ENCODE data around the gene DSC2.
A peak's percentile ranks its signal among the peaks of the same experiment; 100 is the strongest.

DSC2 gene

DNA sequence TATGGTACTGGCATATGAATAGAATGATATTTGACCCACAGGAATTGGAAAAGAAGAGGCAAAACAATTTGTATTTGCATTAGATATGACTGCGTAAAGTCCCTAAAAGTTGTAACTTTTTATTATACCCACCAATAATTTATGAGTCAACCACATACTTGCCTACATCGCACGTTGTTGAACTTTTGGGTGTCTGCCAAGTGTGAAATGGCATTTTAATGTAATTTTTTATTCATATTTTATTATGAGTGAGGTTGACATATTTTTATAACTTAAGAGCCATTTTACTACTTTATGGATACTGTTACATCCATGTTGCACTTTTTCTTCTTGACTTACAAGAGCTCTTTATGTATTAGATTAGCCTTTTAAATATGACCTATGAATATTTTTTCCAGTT lies 4.6 kb downstream of the DSC2 start:
- DNase-seq = no peak

DNA sequence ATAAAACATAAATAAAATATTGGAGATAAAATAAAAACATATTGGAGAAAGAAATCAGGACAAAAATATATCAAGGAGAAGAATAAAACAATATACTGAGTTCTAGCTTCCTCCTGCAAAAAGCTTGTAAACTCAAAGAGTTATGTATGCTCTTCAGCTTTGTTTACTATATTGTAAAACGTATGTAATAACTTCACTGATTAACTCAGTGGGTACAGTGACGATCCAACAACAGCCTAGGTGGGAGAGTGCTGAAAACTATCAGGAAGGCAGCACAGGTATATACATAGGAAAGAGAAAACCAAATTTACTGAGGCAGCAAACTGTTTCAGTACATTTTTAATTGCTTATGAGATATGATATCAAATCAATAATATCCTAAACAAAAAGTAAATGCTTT lies 8.3 kb downstream of the DSC2 start:
- DNase-seq = no peak

DNA sequence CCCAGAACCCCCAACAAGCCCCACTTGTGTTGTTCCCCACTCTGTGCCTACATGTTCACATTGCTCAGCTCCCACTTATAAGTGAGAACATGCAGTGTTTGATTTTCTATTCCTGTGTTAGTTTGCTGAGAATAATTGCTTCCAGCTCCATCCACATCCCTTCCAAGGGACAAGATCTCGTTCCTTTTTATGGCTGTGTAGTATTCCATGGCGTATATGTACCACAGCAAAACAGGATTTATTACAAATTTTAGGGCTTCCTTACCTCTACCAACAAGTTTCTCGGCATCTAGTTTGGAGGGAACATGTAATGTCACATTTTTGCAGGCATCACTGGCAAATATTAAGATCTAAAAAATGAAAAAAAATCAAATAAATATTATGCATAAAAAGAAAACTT lies 8.9 kb downstream of the DSC2 start:
- DNase-seq = no peak

DNA sequence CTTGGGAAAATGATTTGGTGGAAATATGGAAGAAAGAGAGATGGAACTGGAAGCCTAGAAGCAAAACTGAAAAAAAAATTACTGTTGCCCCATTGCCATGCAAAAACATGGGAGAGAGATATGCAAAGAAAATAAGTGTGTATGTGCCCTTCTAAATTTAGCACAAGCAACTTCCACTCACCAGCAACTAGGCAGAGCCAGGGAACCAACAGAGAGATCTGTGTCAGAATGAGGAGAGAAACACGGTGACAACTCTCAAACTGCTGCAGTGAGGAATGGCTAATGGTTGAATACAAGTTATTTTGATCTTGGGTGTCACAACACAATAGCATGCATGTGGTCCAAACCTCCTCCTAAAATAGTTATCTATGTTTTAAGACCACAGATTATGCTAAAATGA lies 10.9 kb downstream of the DSC2 start:
- no peak for DNase-seq

DNA sequence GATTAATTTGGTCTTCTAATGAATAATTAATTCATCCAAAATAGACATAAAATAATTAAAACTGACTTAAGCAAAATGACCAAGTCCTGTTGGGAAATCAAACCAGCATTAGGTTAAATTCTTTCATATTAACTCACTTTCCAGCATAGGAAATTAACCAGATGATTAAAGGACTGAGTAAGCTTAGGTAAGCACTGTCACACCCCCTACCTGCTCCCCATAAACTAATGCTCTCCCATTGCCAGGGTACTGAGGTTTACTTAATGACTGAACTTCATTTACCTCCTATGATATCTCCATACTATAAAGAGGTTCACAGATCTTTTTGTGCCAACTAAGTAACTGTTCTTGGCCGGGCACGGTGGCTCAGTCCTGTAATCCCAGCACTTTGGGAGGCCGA lies 13.7 kb downstream of the DSC2 start:
- DNase-seq = no peak

DNA sequence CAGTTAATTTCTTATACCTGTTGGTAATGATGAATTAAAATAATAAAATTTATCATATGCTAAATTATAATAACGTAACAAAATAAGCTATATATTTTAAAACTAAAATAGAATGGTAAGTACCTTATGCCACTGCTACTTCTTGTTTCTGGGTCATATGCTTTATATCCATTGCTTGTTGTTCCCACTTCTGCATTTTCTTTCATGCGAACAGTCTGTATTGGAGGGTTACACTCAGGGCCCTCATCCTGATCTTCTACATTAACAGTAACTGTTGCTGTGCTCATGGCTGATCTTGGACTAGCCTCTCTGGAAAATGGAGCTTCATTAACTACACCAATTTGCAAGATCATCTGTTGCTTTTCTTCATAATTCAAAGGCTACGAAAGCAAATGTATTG lies 22.2 kb downstream of the DSC2 start:
- no peak for DNase-seq

DNA sequence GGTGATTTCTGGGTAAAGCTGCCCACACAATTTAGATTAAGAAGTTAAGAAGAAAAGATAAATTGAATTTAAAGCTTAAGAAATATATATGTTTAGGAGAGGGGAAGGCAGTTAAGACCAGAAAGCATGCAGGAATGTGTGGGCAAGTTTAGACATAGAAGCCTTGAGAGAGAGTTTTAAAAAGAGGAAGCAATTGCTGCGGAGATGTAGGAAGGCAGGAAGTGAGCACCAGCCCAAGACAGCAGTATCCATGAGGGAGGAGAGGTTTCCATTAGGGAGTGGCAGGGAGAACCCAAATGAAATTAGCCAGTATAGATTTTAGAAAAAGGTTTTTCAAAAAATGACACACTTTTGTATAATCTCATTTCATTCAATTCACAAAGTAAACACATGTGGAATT lies 24.3 kb downstream of the DSC2 start:
- DNase-seq = peak in 1 of 2 experiments; percentile 22

DNA sequence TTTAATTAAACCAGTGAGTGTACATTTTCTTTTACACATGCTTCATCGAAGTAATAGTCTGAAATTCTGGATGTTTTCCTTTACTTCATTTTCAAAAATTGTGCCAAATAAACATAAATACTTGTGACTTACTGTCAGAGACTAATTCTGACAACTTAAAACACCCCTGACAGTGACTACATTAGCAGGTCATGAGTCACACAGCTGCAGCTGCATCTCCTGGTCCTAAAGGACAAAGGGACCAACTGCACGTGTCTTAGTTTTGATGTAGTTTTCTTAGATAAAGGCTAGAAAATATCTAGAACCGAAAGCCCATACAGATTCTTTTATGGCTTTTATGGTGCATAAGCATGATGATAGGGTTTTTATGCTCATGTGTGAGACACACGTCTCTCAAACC lies 30.0 kb downstream of the DSC2 start:
- DNase-seq = no peak

DNA sequence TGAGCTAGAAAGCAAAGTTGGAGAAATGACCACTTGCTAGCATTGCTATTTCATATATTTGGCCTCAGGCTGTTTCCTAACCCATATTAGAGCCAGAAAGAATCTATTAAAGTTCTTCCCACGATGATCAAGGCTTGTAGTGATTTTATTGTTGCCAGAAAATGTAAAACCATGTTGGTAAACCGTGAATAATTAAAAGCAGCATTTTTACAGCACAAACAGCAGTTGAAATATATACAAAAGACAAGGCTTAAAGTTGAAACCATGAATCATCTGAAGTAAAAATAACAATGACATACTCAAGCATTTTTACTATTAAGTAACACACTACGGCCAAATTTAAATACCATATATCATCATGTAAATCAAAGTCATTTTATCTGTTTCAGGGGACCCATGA lies 32.0 kb downstream of the DSC2 start:
- DNase-seq = no peak

DNA sequence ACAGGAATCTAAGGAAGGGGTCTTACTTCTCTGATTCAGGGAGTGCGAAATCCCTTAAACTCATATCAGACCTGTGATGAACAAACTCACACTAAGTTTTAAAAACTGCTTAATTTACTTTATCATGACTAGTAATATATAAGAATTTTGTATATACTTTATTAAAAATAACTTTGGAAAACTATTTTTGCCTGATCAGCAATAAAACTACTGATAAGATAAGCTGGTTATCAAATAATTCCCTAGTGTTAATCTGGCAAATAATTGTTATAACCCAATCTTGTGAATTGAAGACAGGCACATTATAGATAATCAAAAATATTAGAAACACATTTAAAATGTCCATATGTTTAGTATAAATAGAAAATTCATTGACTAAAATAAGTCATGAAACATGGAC lies 36.0 kb downstream of the DSC2 start:
- no peak for DNase-seq

DNA sequence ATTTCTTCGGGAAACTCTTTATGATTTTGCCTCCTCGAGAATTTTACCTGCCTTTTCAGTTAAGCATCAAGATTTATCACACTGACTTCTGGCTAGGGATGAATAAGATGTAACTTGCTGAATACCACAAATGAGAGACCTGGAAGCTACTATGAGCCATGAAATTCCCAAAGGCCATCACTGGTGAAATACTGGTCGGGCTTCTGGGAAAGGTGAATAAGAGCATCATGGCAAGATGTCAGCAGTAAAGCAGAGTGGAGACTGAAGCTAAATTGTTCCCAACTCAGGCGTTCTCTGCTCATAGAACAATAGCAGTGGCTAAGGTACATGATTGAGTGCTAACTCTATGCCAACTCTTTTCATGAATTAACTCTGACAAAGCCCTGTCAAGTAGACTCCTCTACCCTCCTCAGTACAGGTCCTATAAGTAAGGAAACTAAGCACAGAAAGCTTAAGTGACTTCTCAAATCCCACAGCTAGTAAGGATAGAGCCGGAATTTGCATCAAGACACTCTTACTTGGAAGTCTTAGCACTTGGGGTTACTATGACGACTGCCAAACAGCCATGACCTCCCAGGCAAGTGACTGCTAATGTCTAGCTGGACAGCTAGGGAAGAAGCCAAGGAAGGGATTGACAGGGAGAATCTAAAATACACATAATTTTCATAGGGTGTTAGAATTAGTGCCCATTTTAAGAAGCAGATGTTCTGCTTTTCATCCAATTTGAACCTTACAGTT lies 37.0 kb downstream of the DSC2 start:
- DNase-seq = no peak

DNA sequence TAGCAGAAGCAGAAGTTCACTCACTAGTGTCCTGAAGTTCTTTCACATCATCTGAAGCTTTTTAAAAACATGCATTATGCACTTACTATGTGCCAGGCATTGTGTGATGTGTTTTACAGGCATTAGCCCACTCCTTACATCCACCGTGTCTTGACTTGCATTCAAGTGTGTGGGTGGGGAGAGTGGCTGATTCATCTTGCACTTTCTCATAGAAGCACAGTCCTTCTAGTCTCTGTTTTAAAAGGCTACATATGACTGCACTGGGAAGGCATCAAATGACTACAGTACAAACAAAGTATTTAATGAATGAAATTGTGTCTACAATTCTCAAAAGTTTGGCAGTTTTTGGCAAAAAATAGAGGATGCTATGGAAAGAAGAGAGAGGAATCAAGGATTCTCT lies 38.1 kb downstream of the DSC2 start:
- no peak for DNase-seq

DNA sequence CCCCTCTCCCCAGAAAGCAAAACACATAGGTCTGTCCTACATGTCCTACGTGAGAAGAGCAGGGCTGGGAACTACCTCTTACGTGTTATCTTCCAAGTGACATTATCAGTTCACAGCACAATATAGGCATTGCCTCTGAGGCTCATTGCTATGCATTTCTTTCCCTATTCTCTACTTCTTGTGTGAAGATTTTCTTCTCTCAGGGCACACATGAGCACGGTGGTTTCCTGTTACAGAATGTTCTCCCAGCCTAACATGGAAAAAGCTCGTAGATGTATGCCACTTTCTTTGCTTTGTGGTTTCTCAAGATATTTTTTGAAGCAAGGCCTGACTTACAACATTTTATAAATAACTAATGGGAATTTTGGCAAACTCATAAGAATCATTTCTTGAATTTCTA lies 40.3 kb downstream of the DSC2 start:
- DNase-seq = no peak

DNA sequence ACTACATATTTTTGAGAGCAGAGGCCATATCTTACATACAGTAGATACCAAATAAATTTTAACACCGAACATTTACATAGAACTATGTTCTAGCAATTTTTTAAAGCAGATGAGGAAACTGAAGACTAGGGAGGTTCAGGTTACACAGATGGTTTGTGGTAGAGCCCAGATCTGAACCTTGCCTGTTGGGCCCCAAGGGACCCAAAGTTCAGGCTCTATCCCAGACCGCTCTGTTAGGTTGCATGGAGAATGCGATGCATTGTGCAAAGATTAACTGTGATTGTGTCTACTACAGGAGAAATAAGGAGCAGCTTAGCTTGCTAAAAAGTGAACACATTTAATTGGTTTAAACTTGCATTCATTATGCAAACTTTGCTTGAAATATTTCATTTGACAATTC lies 43.3 kb downstream of the DSC2 start:
- no peak for DNase-seq

DNA sequence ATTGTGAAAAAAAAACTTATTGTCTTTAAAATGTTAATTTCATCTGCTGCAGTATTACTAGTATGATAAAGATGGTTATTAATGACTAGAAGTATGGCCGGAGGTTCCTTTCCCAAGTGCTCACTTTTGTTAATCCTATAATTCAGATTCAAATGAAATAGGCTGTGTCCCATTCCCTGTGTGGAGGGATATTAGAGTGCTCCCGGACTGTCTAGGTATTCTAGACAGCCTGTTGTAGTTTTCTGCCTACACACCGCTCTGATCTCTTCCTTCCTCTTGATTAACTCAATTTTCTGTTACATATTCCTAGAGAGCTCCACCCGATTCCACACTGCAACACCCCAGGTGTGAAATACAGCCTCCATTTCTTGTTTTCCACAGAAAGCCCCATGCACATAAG lies 44.3 kb downstream of the DSC2 start:
- no peak for DNase-seq

DNA sequence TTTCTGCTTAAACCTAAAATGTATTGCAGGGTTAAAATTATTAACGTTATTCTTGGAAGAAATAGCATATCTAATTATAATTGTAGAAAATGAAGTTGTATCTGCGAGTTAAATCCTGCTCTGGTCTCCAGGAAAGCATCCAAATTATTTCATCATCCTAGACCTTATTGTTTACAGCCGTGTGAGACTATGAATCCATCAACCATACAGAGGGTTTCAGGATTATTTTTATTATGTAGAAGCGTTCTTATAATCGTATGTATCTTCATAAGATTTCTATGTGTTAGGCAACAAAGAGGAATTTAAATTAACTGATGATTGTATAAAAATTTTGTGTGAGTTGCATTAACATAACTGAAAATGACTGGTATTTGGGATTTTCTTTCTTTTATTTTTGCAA lies 45.2 kb downstream of the DSC2 start:
- no peak for DNase-seq

DNA sequence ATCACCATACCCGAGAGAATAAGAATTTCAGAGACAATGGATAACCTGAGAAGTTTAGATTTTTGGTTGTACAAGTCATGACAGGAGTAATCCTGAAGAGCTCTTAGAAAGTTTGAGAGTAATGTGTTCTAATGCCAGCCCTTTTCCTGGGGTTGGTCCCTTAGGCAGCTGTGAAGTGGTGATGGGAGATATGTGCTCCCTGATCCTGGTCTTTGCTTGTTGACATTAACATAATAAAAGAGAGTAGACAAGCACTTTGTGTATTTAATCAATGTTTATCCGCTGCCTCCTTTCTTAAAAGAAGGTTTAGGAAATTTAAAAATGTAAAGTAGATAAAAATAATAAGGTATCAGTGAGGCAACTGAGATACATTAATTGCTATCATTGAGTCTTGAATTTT lies 45.9 kb downstream of the DSC2 start:
- no peak for DNase-seq

DNA sequence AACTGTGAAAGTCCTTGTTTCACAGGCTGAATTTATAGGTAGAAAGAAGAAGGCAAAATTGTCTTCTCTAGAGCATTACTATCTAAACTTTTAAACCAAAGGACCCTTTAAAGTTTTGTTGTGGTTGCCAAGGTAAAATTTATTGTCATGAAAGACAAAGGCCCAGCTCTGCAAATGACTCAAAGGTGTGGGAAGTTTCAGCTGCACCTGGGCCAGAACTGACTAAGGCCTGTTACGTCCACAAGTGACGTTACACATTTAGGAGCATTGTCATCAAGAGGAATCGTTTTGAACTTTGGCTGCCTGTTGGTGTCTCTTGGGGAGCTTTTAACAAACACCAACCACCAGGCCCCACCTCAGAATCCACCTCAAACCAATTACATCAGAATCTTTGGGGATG lies 51.6 kb downstream of the DSC2 start:
- DNase-seq = no peak

DNA sequence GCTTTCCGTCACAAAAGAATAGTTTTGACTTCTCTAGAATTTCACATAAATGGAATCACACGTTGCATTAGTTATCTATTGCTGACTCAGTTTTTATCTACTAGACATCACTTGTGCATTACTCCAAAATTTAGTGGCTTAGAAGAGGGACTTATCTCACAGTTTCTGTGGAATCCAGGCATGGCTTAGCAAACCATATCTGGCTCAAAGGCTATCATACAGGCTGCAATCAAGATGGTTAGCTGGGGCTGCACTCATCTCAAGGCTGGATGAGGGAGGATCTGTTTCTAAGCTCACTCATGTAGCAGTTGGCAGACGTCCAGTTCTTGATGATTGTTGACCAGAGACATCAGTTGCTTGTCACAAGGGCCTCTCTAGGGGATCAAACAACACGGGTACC lies 53.0 kb downstream of the DSC2 start:
- peak in 1 of 2 experiments; percentile 62 for DNase-seq

DNA sequence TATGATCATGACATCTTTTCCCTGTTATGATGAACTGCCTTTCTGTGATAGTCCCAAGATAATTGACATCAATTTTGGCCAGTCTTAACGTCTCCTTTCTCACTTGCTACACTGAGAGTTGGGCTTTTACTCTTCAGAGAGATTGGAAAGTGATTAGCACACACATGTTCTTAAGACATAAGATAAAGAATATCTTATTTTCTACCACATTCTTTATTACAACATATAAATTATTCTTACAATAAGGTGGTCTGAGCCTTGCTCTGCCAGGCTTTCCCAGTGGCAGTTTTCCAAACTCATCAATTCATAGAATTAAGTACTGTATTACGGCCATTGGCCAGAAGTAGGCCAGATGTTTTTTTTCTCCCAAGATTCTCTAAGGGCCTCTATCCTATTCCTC lies 54.0 kb downstream of the DSC2 start:
- no peak for DNase-seq

DNA sequence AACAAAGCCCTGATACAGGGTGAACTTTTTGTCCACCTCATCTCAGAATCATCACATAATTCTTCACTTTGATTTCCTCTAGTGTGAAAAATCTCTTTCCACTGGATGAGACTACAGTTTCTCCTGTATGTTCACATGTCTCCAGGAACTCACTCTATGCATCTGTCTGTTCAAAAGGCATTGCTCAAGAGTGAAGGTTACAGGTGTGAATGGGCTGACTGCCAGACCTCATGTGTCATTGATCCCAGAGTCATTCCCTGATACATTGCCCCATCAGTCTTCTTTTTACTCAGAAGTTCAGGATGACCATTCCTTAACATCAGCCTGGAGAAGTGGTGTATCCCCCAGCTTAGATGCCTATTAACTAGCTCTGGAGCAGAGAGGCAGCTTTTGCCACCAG lies 55.3 kb downstream of the DSC2 start:
- DNase-seq = no peak

DNA sequence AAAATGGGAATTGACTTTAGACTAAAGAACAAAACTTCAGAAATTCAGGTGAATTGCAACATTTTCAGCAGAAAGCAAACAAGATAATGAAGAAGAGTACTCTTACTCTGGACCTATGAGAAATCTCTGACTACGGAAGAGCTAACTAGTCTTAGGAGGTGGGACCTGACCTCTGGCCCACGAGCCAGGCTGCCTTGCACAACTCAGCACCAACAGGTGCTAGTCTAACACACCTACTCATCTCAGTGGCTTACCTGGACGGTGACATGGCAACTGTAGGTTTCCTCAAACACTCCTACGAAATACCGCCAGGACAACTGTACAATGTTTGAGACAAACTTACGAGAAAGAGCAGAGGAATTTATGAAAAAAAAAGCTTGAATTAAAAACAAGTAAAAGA lies 56.6 kb downstream of the DSC2 start:
- DNase-seq = no peak

DNA sequence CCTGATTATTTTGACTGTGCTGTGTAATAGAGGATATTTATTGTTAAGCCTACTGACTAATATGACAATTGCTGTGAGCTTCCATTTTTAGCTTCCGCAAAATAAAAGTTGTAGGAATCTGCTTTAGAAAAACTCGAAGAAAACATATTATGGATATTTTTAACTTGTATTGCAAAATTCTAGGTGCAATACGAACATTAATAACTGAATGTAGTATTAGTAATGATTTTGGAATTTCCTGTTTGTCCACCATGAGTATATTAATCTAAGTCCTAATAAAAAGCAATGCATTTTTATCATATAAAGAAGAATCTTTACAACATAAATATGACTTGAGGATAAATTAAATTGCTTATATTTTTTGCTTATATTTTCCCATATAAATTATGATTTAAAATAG lies 57.3 kb downstream of the DSC2 start:
- DNase-seq = no peak

DNA sequence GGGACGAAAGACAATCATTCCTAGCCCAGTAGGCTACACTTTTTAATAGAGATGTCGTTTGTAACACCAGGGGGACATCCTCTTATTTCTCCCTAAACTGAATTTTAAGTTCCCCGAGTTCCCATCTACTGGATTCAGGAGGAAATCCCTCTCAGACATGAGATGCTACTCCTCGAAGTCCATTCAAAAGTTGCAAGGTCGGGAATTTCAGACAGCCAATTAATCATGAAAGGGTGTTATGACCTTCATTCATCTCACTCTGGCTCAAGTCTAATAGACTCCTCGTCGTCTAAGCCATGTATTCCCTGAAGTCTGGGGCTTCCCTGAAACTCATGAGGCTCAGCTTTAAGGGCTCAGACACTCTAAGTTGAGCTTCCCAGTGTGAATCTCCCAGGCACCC lies 58.5 kb downstream of the DSC2 start:
- DNase-seq = no peak

DNA sequence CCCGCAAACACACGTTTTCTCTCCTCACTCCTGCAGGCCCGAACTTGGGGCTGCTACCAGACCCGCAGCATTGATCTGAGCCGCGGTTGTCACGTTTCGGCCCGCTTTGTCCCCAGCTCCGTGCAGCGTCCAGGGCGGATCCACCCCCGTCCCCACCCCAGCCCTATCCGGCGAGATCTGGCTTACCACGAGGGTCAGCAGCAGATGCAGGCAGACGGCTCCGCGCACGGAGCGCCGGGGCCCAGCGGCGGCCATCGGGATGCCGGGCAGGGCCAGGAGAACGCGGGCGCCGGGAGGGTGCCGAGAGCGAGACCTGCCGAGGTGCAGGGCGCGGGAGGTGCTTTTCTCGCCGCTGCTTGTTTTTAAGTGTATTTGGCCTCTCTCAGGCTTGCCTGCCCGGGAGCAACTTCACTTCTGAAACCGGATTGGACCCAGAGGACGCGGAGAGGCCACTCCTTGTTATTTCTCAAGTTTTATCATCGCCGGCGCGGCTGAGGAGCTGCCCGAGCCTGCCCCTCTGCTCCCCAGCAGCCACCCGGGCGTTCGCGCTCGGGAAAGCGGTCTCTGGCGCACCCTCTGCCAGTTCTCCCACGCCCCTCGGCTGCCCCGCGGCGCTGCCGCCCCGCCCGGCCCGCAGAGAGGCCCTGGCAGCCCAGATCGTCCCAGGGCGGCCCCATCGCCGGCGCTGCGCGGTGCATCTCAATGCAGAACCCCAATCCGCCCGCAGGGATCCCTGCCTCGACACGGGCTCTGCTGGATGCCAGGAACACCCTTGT lies 59.6 kb downstream of the DSC2 start, which contains the start of gene DSC3:
Gene DSC3 (minus strand): TSS at position 337 of the 776 bp plus-strand sequence. CDS start 82 bp downstream, at position 255.
- no peak for DNase-seq
